Panc1 (cell line): Measurements from ENCODE around the gene SCAF11. TPM values are rescaled to one million over a fixed set of nuclear protein-coding genes. Genes with fewer than 3 reads are reported as not detected.

Source experiments
- ATAC-seq: fragments of 200-7000 bp; cut with Tn5 transposase; 2 replicates; pipeline ENCODE4 v1.9.1; 2020; ENCODE audit warnings: mild to moderate bottlenecking, moderate library complexity
- BruUV-seq: library from RNA; stranded (reverse); fragments of 400-500 nt; replicated peaks from 2 replicates; lab custom pipeline; 2021; lab: Mats Ljungman, UMichigan
- CTCF ChIA-PET: fragments of 300-600 bp; sonication (Branson Sonifier 250); formaldehyde crosslinking; loops from one replicate; lab custom pipeline; 2022; ENCODE audit warnings: antibody characterized with exemption; lab: Charles Lee
- POLR2A ChIA-PET: fragments of 300-600 bp; sonication (Branson Sonifier 250); formaldehyde crosslinking; loops from one replicate; lab custom pipeline; 2022; ENCODE audit warnings: antibody characterized with exemption; lab: Charles Lee
- DNase-seq: peaks from one replicate; pipeline ENCODE4 v3.0.0-alpha.2; 2010; ENCODE audit warnings: low read depth, low spot score
- H3K27ac ChIP-seq: 2 replicates; pipeline ENCODE4 v1.5.1; 2011; ENCODE audit warnings: mild to moderate bottlenecking, low read length, inconsistent platforms
- H3K27me3 ChIP-seq: fragments of 200-500 bp; sonication (Bioruptor generic); 2 replicates; pipeline ENCODE4 v1.6.0; 2014; ENCODE audit warnings: low read length, inconsistent platforms; ENCODE audit not compliant: control insufficient read depth, insufficient read depth
- H3K36me3 ChIP-seq: fragments of 200-500 bp; sonication (Bioruptor generic); 2 replicates; pipeline ENCODE4 v1.5.1; 2014; ENCODE audit warnings: inconsistent platforms, mild to moderate bottlenecking, low read length, moderate library complexity; ENCODE audit not compliant: control insufficient read depth, insufficient read depth
- H3K4me1 ChIP-seq: 2 replicates; pipeline ENCODE4 v1.5.1; 2011; ENCODE audit warnings: inconsistent platforms, mild to moderate bottlenecking, low read length, moderate library complexity; ENCODE audit not compliant: control insufficient read depth, insufficient read depth
- H3K4me3 ChIP-seq, 2 experiments: 2 replicates each; pipeline ENCODE4 v1.5.1; 2011 to 2012; ENCODE audit warnings: low read depth in 2 of 2, low read length in 2 of 2, mild to moderate bottlenecking in 2 of 2, inconsistent platforms in 1 of 2, moderate library complexity in 1 of 2
- H3K9me3 ChIP-seq: fragments of 200-500 bp; sonication (Bioruptor generic); 2 replicates; pipeline ENCODE4 v1.5.1; 2014; ENCODE audit warnings: low read depth, mild to moderate bottlenecking, inconsistent platforms, low read length, moderate library complexity; ENCODE audit not compliant: control insufficient read depth, insufficient read depth
- CTCF ChIP-seq: fragments of 450-650 bp; IDR thresholded peaks from 2 replicates; pipeline ENCODE4 v1.5.1; 2017; ENCODE audit warnings: mild to moderate bottlenecking
- POLR2AphosphoS5 ChIP-seq: IDR thresholded peaks from 2 replicates; pipeline ENCODE4 v1.6.1; 2012; ENCODE audit warnings: mild to moderate bottlenecking, low read depth, low read length, moderate library complexity
- REST ChIP-seq, 2 experiments: IDR thresholded peaks; 2 replicates each; pipeline ENCODE4 v1.6.1; 2011 to 2012; ENCODE audit warnings: low read depth in 2 of 2, control low read depth in 1 of 2, low read length in 1 of 2, mild to moderate bottlenecking in 1 of 2, moderate library complexity in 1 of 2; ENCODE audit not compliant: insufficient read depth in 1 of 2
- SIN3A ChIP-seq: IDR thresholded peaks from 2 replicates; pipeline ENCODE4 v1.6.1; 2012; ENCODE audit warnings: low read depth, mild to moderate bottlenecking, low read length, moderate library complexity, borderline replicate concordance; ENCODE audit not compliant: insufficient read depth
- TCF7L2 ChIP-seq: IDR thresholded peaks from 2 replicates; pipeline ENCODE4 v1.6.1; 2011; ENCODE audit warnings: mild to moderate bottlenecking, low read depth, low read length, inconsistent platforms
- in situ Hi-C: cut with HindIII; loops from 2 replicates; pipeline ENCODE4 v1.10.0; 2016; ENCODE audit warnings: low sequenced_read_pairs, low pct_unique_long_range_greater_than_20kb
- intact Hi-C: fragments of 100-400 bp; cut with micrococcal nuclease; formaldehyde crosslinking; loops from one replicate; pipeline ENCODE4 v1.10.0; 2022; ENCODE audit not compliant: unreplicated experiment
- total RNA-seq: library from RNA; stranded (reverse); gene quantifications from one replicate; pipeline ENCODE4 v1.2.1, GENCODE V29; 2021; ENCODE audit not compliant: unreplicated experiment

SCAF11 gene
- total RNA-seq, 1 experiment from 2014 or later, result 98.3 TPM

GRCh38 chr12:45987340-45987727 is 3.0 kb downstream of the SCAF11 start:
- BruUV-seq, result no TSS peak

GRCh38 chr12:45986641-45987339 is 3.6 kb downstream of the SCAF11 start:
- no peak overlapping the region for H3K4me3 ChIP-seq
- ChIA-PET POLR2A (interaction anchor here (0.6 kb wide), 1 partner anchor 695 kb away, joined by 3 read pairs; no protein-coding TSS in a partner anchor), CTCF (no interaction called here)
- intact Hi-C loops (no loop called here), in situ Hi-C loops (no loop called here)
- DNase-seq, result no peak
- no TSS peak for BruUV-seq
- H3K27ac ChIP-seq, result no peak overlapping the region
- H3K27me3 ChIP-seq, result no peaks in the 10 kb centered on the region
- peaks cover 14% of the 10 kb centered on the region for H3K36me3 ChIP-seq
- H3K9me3 ChIP-seq, result no peaks in the 10 kb centered on the region
- TF ChIP-seq SIN3A (no peak), POLR2AphosphoS5 (no peak), CTCF (no peak), TCF7L2 (no peak), REST (IDR thresholded peaks at IDR 0.05; ENCODE audit: insufficient read depth in 1 of 2, low read depth in 2 of 2, low read length in 1 of 2) (no peak)
- ATAC-seq, result no peak
- peaks cover 19% of the 10 kb centered on the region for H3K4me1 ChIP-seq

More at GRCh38 chr12:45987340-45987727, 3.0 kb downstream of the SCAF11 start:
- Histone ChIP-seq H3K27ac (peak overlapping the region; percentile 67; the same call in 1 of the 2 replicates), H3K4me3 (peak overlapping the region in 1 of 2 experiments; percentile 75; a peak in 2 of 4 replicates), H3K36me3 (peaks cover 14% of the 10 kb centered on the region), H3K4me1 (peaks cover 22% of the 10 kb centered on the region), H3K27me3 (no peaks in the 10 kb centered on the region), H3K9me3 (no peaks in the 10 kb centered on the region)
- in situ Hi-C loops (no loop called here), intact Hi-C loops (no loop called here)
- TF ChIP-seq TCF7L2 (no peak), CTCF (no peak), SIN3A (no peak), REST (IDR thresholded peaks at IDR 0.05; ENCODE audit: insufficient read depth in 1 of 2, low read depth in 2 of 2, low read length in 1 of 2) (no peak), POLR2AphosphoS5 (no peak)
- no peak for ATAC-seq
- ChIA-PET POLR2A (no interaction called here), CTCF (no interaction called here)
- DNase-seq, result no peak
